Keratinocyte (primary cell): ENCODE measurements around the gene SLC19A1. TPM values are rescaled to one million over a fixed set of nuclear protein-coding genes. Genes with fewer than 3 reads are reported as not detected.

Source experiments
- DNase-seq: peaks from one replicate; pipeline ENCODE4 v3.0.0-alpha.2; 2011; ENCODE audit warnings: low read depth, missing footprints, low spot score
- FAIRE-seq: peaks from 2 replicates; lab custom pipeline; 2011; peaks lifted over from hg19 to GRCh38; lab: Jason Lieb, UNC
- H2AFZ ChIP-seq: 2 replicates; pipeline ENCODE4 v1.6.0; 2012; ENCODE audit warnings: low read length, control low read depth, inconsistent platforms; ENCODE audit not compliant: control insufficient read depth
- H3K27ac ChIP-seq: 2 replicates; pipeline ENCODE4 v1.5.1; 2011; ENCODE audit warnings: low read length; ENCODE audit not compliant: control insufficient read depth, insufficient read depth
- H3K27me3 ChIP-seq: 3 replicates; pipeline ENCODE4 v1.6.0; 2011; ENCODE audit warnings: low read length; ENCODE audit not compliant: control insufficient read depth, insufficient read depth; ENCODE audit errors: extremely low read depth
- H3K36me3 ChIP-seq, 2 experiments: 2 replicates in 1 of 2; 3 replicates in 1 of 2; pipeline ENCODE4 v1.5.1; 2011; ENCODE audit warnings: low read length in 2 of 2, mild to moderate bottlenecking in 1 of 2; ENCODE audit not compliant: control insufficient read depth in 2 of 2, insufficient read depth in 2 of 2; ENCODE audit errors: extremely low read depth in 1 of 2
- H3K4me1 ChIP-seq: 3 replicates; pipeline ENCODE4 v1.5.1; 2011; ENCODE audit warnings: low read length; ENCODE audit not compliant: control insufficient read depth, insufficient read depth; ENCODE audit errors: extremely low read depth
- H3K4me2 ChIP-seq: 3 replicates; pipeline ENCODE4 v1.6.0; 2011; ENCODE audit warnings: low read depth, low read length; ENCODE audit not compliant: control insufficient read depth, insufficient read depth; ENCODE audit errors: extremely low read depth
- H3K4me3 ChIP-seq, 3 experiments: fragments of 200-600 bp in 1 of 3; sonication (generic) in 1 of 3; 2 replicates in 2 of 3; 3 replicates in 1 of 3; pipeline ENCODE4 v1.5.1; 2011 to 2016; ENCODE audit warnings: low read length in 3 of 3, mild to moderate bottlenecking in 3 of 3, control low read depth in 2 of 3, inconsistent platforms in 1 of 3, low read depth in 1 of 3, mixed read lengths in 1 of 3, mixed run types in 1 of 3, moderate library complexity in 1 of 3; ENCODE audit not compliant: control insufficient read depth in 2 of 3, insufficient read depth in 2 of 3; ENCODE audit errors: extremely low read depth in 1 of 3
- H3K79me2 ChIP-seq: 2 replicates; pipeline ENCODE4 v1.6.0; 2012; ENCODE audit warnings: low read length; ENCODE audit not compliant: control insufficient read depth, insufficient read depth
- H3K9ac ChIP-seq: 3 replicates; pipeline ENCODE4 v1.6.0; 2011; ENCODE audit warnings: low read length; ENCODE audit not compliant: control insufficient read depth, insufficient read depth; ENCODE audit errors: extremely low read depth
- H3K9me1 ChIP-seq: 3 replicates; pipeline ENCODE4 v1.6.0; 2011; ENCODE audit warnings: low read length; ENCODE audit not compliant: control insufficient read depth, insufficient read depth; ENCODE audit errors: extremely low read depth
- H3K9me3 ChIP-seq: 2 replicates; pipeline ENCODE4 v1.5.1; 2012; ENCODE audit warnings: low read depth, low read length; ENCODE audit not compliant: control insufficient read depth
- H4K20me1 ChIP-seq: 3 replicates; pipeline ENCODE4 v1.6.0; 2011; ENCODE audit warnings: low read length; ENCODE audit not compliant: control insufficient read depth, insufficient read depth; ENCODE audit errors: extremely low read depth
- EZH2 ChIP-seq: IDR thresholded peaks from one replicate; pipeline ENCODE4 v1.6.1; 2012; ENCODE audit warnings: inconsistent platforms, mild to moderate bottlenecking, low read length, moderate library complexity
- dilution Hi-C: fragments of 300-500 bp; cut with MboI; formaldehyde crosslinking; loops from one replicate; pipeline ENCODE4 v1.7.0; 2020; ENCODE audit warnings: low sequenced_read_pairs; ENCODE audit not compliant: extremely low pct_ligation_motif_present
- polyA plus RNA-seq, 5 experiments: library from polyadenylated mRNA; depleted of rRNA in 3 of 5; stranded (reverse) in 3 of 5; stranded (forward) in 1 of 5; unstranded in 1 of 5; fragments of >200 nt; gene quantifications; 1 replicate in 1 of 5; 2 replicates in 3 of 5; 3 replicates in 1 of 5; pipeline versions ENCODE4 v1.2.1 to v1.2.3, GENCODE V29; 2011 to 2012; ENCODE audit warnings: missing spikeins in 2 of 5, low read depth in 1 of 5, low replicate concordance in 1 of 5
- TF ChIP-seq, protein P1 (sequence below), 3 experiments: IDR thresholded peaks in 1 of 3; conservative IDR thresholded peaks in 1 of 3; optimal IDR thresholded peaks in 1 of 3; 2 replicates in 2 of 3; 3 replicates in 1 of 3; pipeline versions ENCODE3 to v1.5.1; 2011; ENCODE audit warnings: low read length in 3 of 3, mild to moderate bottlenecking in 3 of 3, moderate library complexity in 2 of 3, control low read depth in 1 of 3, inconsistent platforms in 1 of 3; ENCODE audit not compliant: insufficient read depth in 2 of 3; ENCODE audit errors: extremely low read depth in 1 of 3

The SLC19A1 gene
- polyA plus RNA-seq, 1 donor (not counting 4 experiments of a cell fraction or from before 2014, with no cell fraction given): 3.8 TPM

DNA sequence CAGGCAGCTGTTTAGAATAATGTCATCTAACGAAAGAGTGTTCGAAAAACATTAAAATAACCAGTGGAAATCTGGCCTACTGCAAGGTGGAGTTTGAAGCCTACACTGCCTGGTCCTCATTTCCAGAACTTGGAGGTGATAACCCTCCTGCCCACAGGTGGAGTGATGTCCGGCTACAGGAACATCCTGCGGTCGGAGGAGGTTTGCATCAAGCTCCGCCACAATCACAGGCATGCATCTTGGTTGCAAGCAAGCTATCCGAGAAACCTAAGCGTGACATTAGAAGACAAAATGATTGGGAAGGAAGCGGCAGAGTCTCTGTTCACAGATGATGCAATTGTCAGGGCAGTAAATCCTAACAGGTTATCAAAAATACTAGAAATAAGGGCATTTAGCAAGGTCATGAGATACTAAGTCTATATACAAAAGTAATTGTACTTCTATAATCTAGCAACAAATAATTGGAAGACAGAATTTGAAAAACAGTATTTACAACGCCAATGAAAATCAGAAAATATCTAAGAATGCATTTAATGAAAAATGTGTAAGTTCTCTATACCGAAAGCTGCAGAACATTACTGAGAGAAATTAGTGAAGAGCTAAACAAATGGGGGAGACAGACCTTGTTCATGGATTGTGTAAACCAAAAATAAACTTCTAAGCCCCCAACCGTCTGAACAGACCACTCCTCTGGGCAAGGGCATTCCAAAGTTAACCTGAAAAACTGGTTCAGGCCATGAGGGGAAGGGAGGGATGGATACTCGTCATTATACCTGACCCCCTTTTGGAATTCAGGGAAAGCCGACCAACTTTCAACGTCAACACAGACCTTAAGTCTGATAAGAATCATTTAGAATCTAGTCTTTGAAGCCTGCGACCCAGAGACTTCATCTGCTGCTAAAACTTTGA lies 4.7 kb upstream of the SLC19A1 start:
- Histone ChIP-seq H3K9ac (no peak overlapping the region), H3K4me2 (no peak overlapping the region), H3K36me3 (no peaks in the 10 kb centered on the region), H3K4me1 (no peaks in the 10 kb centered on the region), H3K9me3 (no peaks in the 10 kb centered on the region), H3K27me3 (peaks cover 2% of the 10 kb centered on the region), H3K27ac (no peak overlapping the region), H4K20me1 (no peaks in the 10 kb centered on the region), H3K4me3 (no peak overlapping the region), H2AFZ (no peak overlapping the region), H3K79me2 (no peaks in the 10 kb centered on the region), H3K9me1 (no peaks in the 10 kb centered on the region)
- FAIRE-seq (no peak), DNase-seq (no peak)
- no peak for TF ChIP-seq EZH2
- TF ChIP-seq, protein P1, sequence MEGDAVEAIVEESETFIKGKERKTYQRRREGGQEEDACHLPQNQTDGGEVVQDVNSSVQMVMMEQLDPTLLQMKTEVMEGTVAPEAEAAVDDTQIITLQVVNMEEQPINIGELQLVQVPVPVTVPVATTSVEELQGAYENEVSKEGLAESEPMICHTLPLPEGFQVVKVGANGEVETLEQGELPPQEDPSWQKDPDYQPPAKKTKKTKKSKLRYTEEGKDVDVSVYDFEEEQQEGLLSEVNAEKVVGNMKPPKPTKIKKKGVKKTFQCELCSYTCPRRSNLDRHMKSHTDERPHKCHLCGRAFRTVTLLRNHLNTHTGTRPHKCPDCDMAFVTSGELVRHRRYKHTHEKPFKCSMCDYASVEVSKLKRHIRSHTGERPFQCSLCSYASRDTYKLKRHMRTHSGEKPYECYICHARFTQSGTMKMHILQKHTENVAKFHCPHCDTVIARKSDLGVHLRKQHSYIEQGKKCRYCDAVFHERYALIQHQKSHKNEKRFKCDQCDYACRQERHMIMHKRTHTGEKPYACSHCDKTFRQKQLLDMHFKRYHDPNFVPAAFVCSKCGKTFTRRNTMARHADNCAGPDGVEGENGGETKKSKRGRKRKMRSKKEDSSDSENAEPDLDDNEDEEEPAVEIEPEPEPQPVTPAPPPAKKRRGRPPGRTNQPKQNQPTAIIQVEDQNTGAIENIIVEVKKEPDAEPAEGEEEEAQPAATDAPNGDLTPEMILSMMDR (optimal IDR thresholded peaks at IDR 0.05 in 1 of 3, IDR thresholded peaks at IDR 0.05 in 1 of 3, conservative IDR thresholded peaks at IDR 0.05 in 1 of 3; ENCODE audit: extremely low read depth in 1 of 3, insufficient read depth in 2 of 3, low read length in 3 of 3): no peak
- dilution Hi-C loops: no loop called here

DNA sequence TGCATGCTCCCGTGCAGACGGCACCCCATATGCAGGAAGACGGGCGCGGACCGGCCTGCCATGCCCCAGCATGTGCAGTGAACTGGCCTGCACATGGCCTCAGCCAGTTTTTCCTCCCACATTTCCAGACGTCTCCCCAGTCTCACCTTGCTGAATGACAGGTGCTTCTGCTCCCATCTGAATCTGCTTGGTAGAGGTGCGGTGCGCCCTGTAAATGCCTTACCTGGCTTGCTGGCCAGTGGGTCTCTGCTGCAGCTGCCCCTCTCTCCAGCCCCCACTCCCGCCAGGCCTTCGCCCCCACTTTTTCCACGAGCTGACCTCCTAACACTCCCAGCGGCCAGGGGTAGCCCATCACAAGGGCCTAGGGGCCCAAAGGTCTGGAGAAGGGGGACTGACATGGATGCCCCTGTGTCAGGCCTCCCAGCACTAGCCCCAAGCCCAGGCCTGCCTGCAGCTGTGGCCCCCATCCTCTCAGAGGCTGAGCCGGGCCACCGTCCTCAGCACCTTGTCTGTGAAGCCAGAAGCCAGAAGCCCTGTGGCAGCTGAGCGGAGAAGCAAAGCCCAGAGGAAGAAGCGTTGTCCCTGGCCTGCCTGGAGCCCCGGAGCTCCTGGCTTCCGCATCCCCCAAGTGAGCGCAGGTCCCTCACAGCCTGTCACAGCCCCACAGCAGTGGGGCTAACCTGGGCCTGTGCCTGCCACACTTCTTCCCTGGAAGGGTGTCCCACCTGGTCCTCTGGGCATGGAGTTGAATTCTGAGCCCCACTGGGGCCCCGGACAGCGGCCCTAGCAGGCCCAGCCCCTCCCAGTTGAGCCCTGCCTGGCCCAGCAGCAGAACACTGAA lies 3.7 kb upstream of the SLC19A1 start:
- no peak overlapping the region for H3K9ac ChIP-seq
- H4K20me1 ChIP-seq: no peaks in the 10 kb centered on the region
- H3K4me3 ChIP-seq: no peak overlapping the region
- TF ChIP-seq, protein P1 (optimal IDR thresholded peaks at IDR 0.05 in 1 of 3, IDR thresholded peaks at IDR 0.05 in 1 of 3, conservative IDR thresholded peaks at IDR 0.05 in 1 of 3; ENCODE audit: extremely low read depth in 1 of 3, insufficient read depth in 2 of 3, low read length in 3 of 3): no peak
- TF ChIP-seq EZH2: no peak
- H2AFZ ChIP-seq: no peak overlapping the region
- H3K4me1 ChIP-seq: peaks cover 6% of the 10 kb centered on the region
- H3K9me1 ChIP-seq: no peaks in the 10 kb centered on the region
- no peak overlapping the region for H3K4me2 ChIP-seq
- dilution Hi-C loops: no loop called here
- H3K36me3 ChIP-seq: no peaks in the 10 kb centered on the region
- H3K27ac ChIP-seq: no peak overlapping the region
- no peaks in the 10 kb centered on the region for H3K9me3 ChIP-seq
- no peak for FAIRE-seq
- peaks cover 2% of the 10 kb centered on the region for H3K27me3 ChIP-seq
- DNase-seq: no peak
- no peaks in the 10 kb centered on the region for H3K79me2 ChIP-seq
